HEK293 (cell line): Measurements from ENCODE around the gene HRC.

Source experiments
- EGR2 ChIP-seq: fragments of 450-650 bp; formaldehyde crosslinking; IDR thresholded peaks from 2 replicates; pipeline ENCODE4 v1.5.1; 2016; ENCODE audit warnings: low read depth, missing biosample characterization, missing genetic modification characterization
- GLIS1 ChIP-seq: fragments of 450-650 bp; formaldehyde crosslinking; IDR thresholded peaks from 2 replicates; pipeline ENCODE4 v1.5.1; 2016; ENCODE audit warnings: missing biosample characterization, missing genetic modification characterization
- HOXC10 ChIP-seq: sonication (generic); formaldehyde crosslinking; IDR thresholded peaks from 2 replicates; pipeline ENCODE4 v1.8.1; 2023; ENCODE audit warnings: mild to moderate bottlenecking, missing genetic modification reagents
- HOXD13 ChIP-seq: sonication (generic); formaldehyde crosslinking; IDR thresholded peaks from 2 replicates; pipeline ENCODE4 v1.8.0; 2022; ENCODE audit warnings: missing genetic modification reagents, borderline replicate concordance
- IKZF3 ChIP-seq: fragments of 450-650 bp; IDR thresholded peaks from 2 replicates; pipeline ENCODE4 v1.5.0; 2018; ENCODE audit warnings: missing biosample characterization, mild to moderate bottlenecking, missing genetic modification characterization, moderate library complexity
- INSM2 ChIP-seq: fragments of 450-650 bp; formaldehyde crosslinking; IDR thresholded peaks from 2 replicates; pipeline ENCODE4 v1.5.1; 2016; ENCODE audit warnings: missing biosample characterization, missing genetic modification characterization
- KLF10 ChIP-seq: fragments of 450-650 bp; IDR thresholded peaks from 2 replicates; pipeline ENCODE4 v1.5.1; 2018; ENCODE audit warnings: missing biosample characterization, mild to moderate bottlenecking, missing genetic modification characterization
- KLF16 ChIP-seq: fragments of 450-650 bp; formaldehyde crosslinking; IDR thresholded peaks from 2 replicates; pipeline ENCODE4 v1.5.1; 2017; ENCODE audit warnings: missing biosample characterization, missing genetic modification characterization
- PRDM6 ChIP-seq: fragments of 450-650 bp; formaldehyde crosslinking; IDR thresholded peaks from 2 replicates; pipeline ENCODE4 v1.5.1; 2017; ENCODE audit warnings: missing biosample characterization, missing genetic modification characterization
- SALL2 ChIP-seq: fragments of 450-650 bp; formaldehyde crosslinking; IDR thresholded peaks from 2 replicates; pipeline ENCODE4 v1.5.0; 2017; ENCODE audit warnings: missing biosample characterization, mild to moderate bottlenecking, missing genetic modification characterization, borderline replicate concordance
- ZBTB11 ChIP-seq: fragments of 450-650 bp; formaldehyde crosslinking; conservative IDR thresholded peaks from 2 replicates; pipeline ENCODE4 v1.5.1; 2016; ENCODE audit warnings: low read depth, missing biosample characterization, missing genetic modification characterization
- ZEB2 ChIP-seq: fragments of 450-650 bp; formaldehyde crosslinking; IDR thresholded peaks from 2 replicates; pipeline ENCODE4 v1.5.1; 2016; ENCODE audit warnings: missing biosample characterization, missing genetic modification characterization
- ZFP37 ChIP-seq: fragments of 450-650 bp; formaldehyde crosslinking; IDR thresholded peaks from 2 replicates; pipeline ENCODE4 v1.5.1; 2016; ENCODE audit warnings: missing biosample characterization, missing genetic modification characterization
- ZNF140 ChIP-seq: fragments of 450-650 bp; formaldehyde crosslinking; IDR thresholded peaks from 2 replicates; pipeline ENCODE4 v1.5.1; 2016; ENCODE audit warnings: missing biosample characterization, missing genetic modification characterization
- ZNF174 ChIP-seq: fragments of 450-650 bp; formaldehyde crosslinking; IDR thresholded peaks from 2 replicates; pipeline ENCODE4 v1.5.0; 2017; ENCODE audit warnings: missing biosample characterization, mild to moderate bottlenecking, missing genetic modification characterization
- ZNF19 ChIP-seq: fragments of 450-650 bp; formaldehyde crosslinking; IDR thresholded peaks from 2 replicates; pipeline ENCODE4; 2016; ENCODE audit warnings: missing biosample characterization, missing genetic modification characterization, low read depth
- ZNF211 ChIP-seq: fragments of 450-650 bp; formaldehyde crosslinking; IDR thresholded peaks from 2 replicates; pipeline ENCODE4 v1.5.1; 2016; ENCODE audit warnings: low read depth, missing biosample characterization, missing genetic modification characterization
- ZNF366 ChIP-seq: fragments of 450-650 bp; formaldehyde crosslinking; conservative IDR thresholded peaks from 2 replicates; pipeline ENCODE4 v1.5.1; 2016; ENCODE audit warnings: missing biosample characterization, missing genetic modification characterization
- ZNF37A ChIP-seq: fragments of 450-650 bp; IDR thresholded peaks from 2 replicates; pipeline ENCODE4 v1.5.1; 2018; ENCODE audit warnings: missing biosample characterization, missing genetic modification characterization
- ZNF394 ChIP-seq: fragments of 450-650 bp; formaldehyde crosslinking; IDR thresholded peaks from 2 replicates; pipeline ENCODE4 v1.5.1; 2016; ENCODE audit warnings: missing biosample characterization, missing genetic modification characterization, mild to moderate bottlenecking, moderate library complexity, borderline replicate concordance
- ZNF473 ChIP-seq: fragments of 450-650 bp; formaldehyde crosslinking; IDR thresholded peaks from 2 replicates; pipeline ENCODE4 v1.5.1; 2017; ENCODE audit warnings: missing biosample characterization, missing genetic modification characterization
- ZNF521 ChIP-seq: fragments of 450-650 bp; formaldehyde crosslinking; IDR thresholded peaks from 2 replicates; pipeline ENCODE4 v1.5.1; 2017; ENCODE audit warnings: missing biosample characterization, mild to moderate bottlenecking, missing genetic modification characterization
- ZNF585B ChIP-seq: fragments of 450-650 bp; formaldehyde crosslinking; IDR thresholded peaks from 2 replicates; pipeline ENCODE4 v1.5.1; 2016; ENCODE audit warnings: missing biosample characterization, missing genetic modification characterization
- ZNF624 ChIP-seq: fragments of 450-650 bp; formaldehyde crosslinking; IDR thresholded peaks from 2 replicates; pipeline ENCODE4 v1.5.1; 2017; ENCODE audit warnings: missing biosample characterization, missing genetic modification characterization
- ZNF629 ChIP-seq: fragments of 450-650 bp; formaldehyde crosslinking; IDR thresholded peaks from 2 replicates; pipeline ENCODE4 v1.5.1; 2017; ENCODE audit warnings: missing biosample characterization, missing genetic modification characterization
- ZNF658 ChIP-seq: fragments of 450-650 bp; formaldehyde crosslinking; IDR thresholded peaks from 2 replicates; pipeline ENCODE4; 2016; ENCODE audit warnings: missing biosample characterization, missing genetic modification characterization
- ZNF660 ChIP-seq: fragments of 450-650 bp; IDR thresholded peaks from 2 replicates; pipeline ENCODE4 v1.5.1; 2018; ENCODE audit warnings: missing biosample characterization, mild to moderate bottlenecking, missing genetic modification characterization
- ZNF704 ChIP-seq: fragments of 450-650 bp; formaldehyde crosslinking; IDR thresholded peaks from 2 replicates; pipeline ENCODE4 v1.5.1; 2016; ENCODE audit warnings: missing biosample characterization, missing genetic modification characterization
- ZSCAN18 ChIP-seq: fragments of 450-650 bp; formaldehyde crosslinking; IDR thresholded peaks from 2 replicates; pipeline ENCODE4 v1.5.1; 2016; ENCODE audit warnings: missing biosample characterization, missing genetic modification characterization
- ZSCAN4 ChIP-seq: fragments of 450-650 bp; formaldehyde crosslinking; IDR thresholded peaks from 2 replicates; pipeline ENCODE4 v1.5.1; 2017; ENCODE audit warnings: missing biosample characterization, missing genetic modification characterization

HRC gene

GRCh38 chr19:49149652-49150105, 5.5 kb downstream of the HRC start (continued):
- TF ChIP-seq ZBTB11 (tag by site-specific recombination): peak; percentile 69; the same call in 1 of the 2 replicates
- no peak for TF ChIP-seq ZNF521 (tag by site-specific recombination)
- no peak for TF ChIP-seq ZNF211 (tag by site-specific recombination)
- no peak; the same call in 1 of the 2 replicates for TF ChIP-seq GLIS1 (tag by site-specific recombination)
- TF ChIP-seq ZSCAN4 (tag by site-specific recombination): no peak
- no peak for TF ChIP-seq ZNF37A
- TF ChIP-seq EGR2 (tag by site-specific recombination): no peak
- TF ChIP-seq INSM2 (tag by site-specific recombination): no peak
- TF ChIP-seq ZNF585B (tag by site-specific recombination): no peak
- TF ChIP-seq ZNF19 (tag by site-specific recombination): no peak
- no peak for TF ChIP-seq HOXD13
- no peak for TF ChIP-seq PRDM6 (tag by site-specific recombination)
- peak; percentile 57; the same call in 1 of the 2 replicates for TF ChIP-seq KLF16
- TF ChIP-seq KLF10 (tag by site-specific recombination): 0 out of 2 replicates have a peak, but pooled peaks have one; percentile 10
- no peak; the same call in 1 of the 2 replicates for TF ChIP-seq ZSCAN18
- 0 out of 2 replicates have a peak, but pooled peaks have one; percentile 80 for TF ChIP-seq HOXC10
- peak; percentile 38; the same call in 1 of the 2 replicates for TF ChIP-seq ZEB2 (tag by site-specific recombination)
- TF ChIP-seq ZNF629 (tag by site-specific recombination): no peak
- no peak; the same call in none of the 2 replicates for TF ChIP-seq ZNF366 (tag by site-specific recombination)
- TF ChIP-seq IKZF3 (tag by site-specific recombination): peak; percentile 47
- TF ChIP-seq ZNF473 (tag by site-specific recombination): no peak
- TF ChIP-seq ZNF394 (tag by site-specific recombination): no peak
- TF ChIP-seq ZNF658 (tag by site-specific recombination): no peak
- no peak for TF ChIP-seq ZNF140 (tag by site-specific recombination)
- peak; percentile 30; the same call in 1 of the 2 replicates for TF ChIP-seq ZNF660 (tag by site-specific recombination)
- TF ChIP-seq ZFP37: peak; percentile 85
- no peak for TF ChIP-seq ZNF624
- TF ChIP-seq ZNF704: no peak
- TF ChIP-seq SALL2 (tag by site-specific recombination): no peak
- TF ChIP-seq ZNF174 (tag by site-specific recombination): no peak
